Fibroblast of villous mesenchyme (primary cell): ENCODE measurements around the gene UQCC2. TPM values are rescaled to one million over a fixed set of nuclear protein-coding genes. Genes with fewer than 3 reads are reported as not detected.

ENCODE experiments used
- DNase-seq: peaks from one replicate; pipeline ENCODE4 v3.0.0-alpha.2; 2010; ENCODE audit warnings: low read depth
- H3K4me3 ChIP-seq: 2 replicates; pipeline ENCODE4 v1.5.1; 2011; ENCODE audit warnings: low read depth, mild to moderate bottlenecking, low read length
- CTCF ChIP-seq: IDR thresholded peaks from 2 replicates; pipeline ENCODE4 v1.5.1; 2012; ENCODE audit warnings: low read depth, mild to moderate bottlenecking, low read length; ENCODE audit not compliant: insufficient read depth
- total RNA-seq: library from RNA; depleted of rRNA; stranded (reverse); fragments of >200 nt; gene quantifications from 2 replicates; pipeline ENCODE4 v1.2.3, GENCODE V29; 2012

UQCC2 gene
- total RNA-seq: 23.8 and 24.6 TPM in 2 replicates

- TF ChIP-seq CTCF: peak; percentile 67
- peak within 1 kb of the TSS; percentile 98 for H3K4me3 ChIP-seq
- DNase-seq: peak; percentile 97
These were observed at the start of gene UQCC2 for GRCh38 chr6:33711140-33712129. Gene UQCC2 (minus strand): TSS chr6:33711700. CDS start chr6:33711686, 14 bp downstream.

- no peak for TF ChIP-seq CTCF
- no peak overlapping the region for H3K4me3 ChIP-seq
- DNase-seq: no peak
These were observed 48.6 kb upstream of the UQCC2 start for GRCh38 chr6:33759887-33760629.

- DNase-seq: peak; percentile 83
- no peak for TF ChIP-seq CTCF
- H3K4me3 ChIP-seq: no peak overlapping the region
These were observed 47.3 kb upstream of the UQCC2 start for GRCh38 chr6:33758815-33759216.

GRCh38 chr6:33757906-33758305 is 46.4 kb upstream of the UQCC2 start:
- DNase-seq: no peak
- no peak overlapping the region for H3K4me3 ChIP-seq
- TF ChIP-seq CTCF: no peak

GRCh38 chr6:33757113-33757512 is 45.6 kb upstream of the UQCC2 start:
- no peak overlapping the region for H3K4me3 ChIP-seq
- TF ChIP-seq CTCF: no peak
- DNase-seq: peak; percentile 49

- no peak for TF ChIP-seq CTCF
- no peak for DNase-seq
- no peak overlapping the region for H3K4me3 ChIP-seq
These were observed 44.9 kb upstream of the UQCC2 start for GRCh38 chr6:33756211-33756954.
